ENCODE measurements around the gene CBLN3.

The CBLN3 gene

GRCh38 chr14:24422694-24423601 is 6.5 kb downstream of the CBLN3 start:
- no peak for DNase-seq

GRCh38 chr14:24422261-24422660 is 7.2 kb downstream of the CBLN3 start:
- DNase-seq = no peak

- no peak for DNase-seq
Measured at GRCh38 chr14:24418492-24418873, 11.0 kb downstream of the CBLN3 start.

- no peak for DNase-seq
Measured at GRCh38 chr14:24417832-24418491, 11.5 kb downstream of the CBLN3 start.

- DNase-seq = no peak
Measured at GRCh38 chr14:24416932-24417619, 12.4 kb downstream of the CBLN3 start.

- DNase-seq = no peak
Measured at GRCh38 chr14:24416254-24416931, 13.1 kb downstream of the CBLN3 start.

GRCh38 chr14:24415421-24416253 is 13.8 kb downstream of the CBLN3 start:
- DNase-seq = no peak

- no peak for DNase-seq
Measured at GRCh38 chr14:24414732-24415420, 14.6 kb downstream of the CBLN3 start.

- no peak for DNase-seq
Measured at GRCh38 chr14:24414077-24414476, 15.4 kb downstream of the CBLN3 start.

GRCh38 chr14:24411443-24412389 is 17.8 kb downstream of the CBLN3 start:
- DNase-seq = peak; percentile 63

GRCh38 chr14:24409956-24410355 is 19.5 kb downstream of the CBLN3 start:
- DNase-seq = no peak

- no peak for DNase-seq
Measured at GRCh38 chr14:24409192-24409591, 20.3 kb downstream of the CBLN3 start.

- no peak for DNase-seq
Measured at GRCh38 chr14:24408764-24409163, 20.7 kb downstream of the CBLN3 start.

GRCh38 chr14:24407608-24408325 is 21.7 kb downstream of the CBLN3 start:
- DNase-seq = no peak

- DNase-seq = no peak
Measured at GRCh38 chr14:24406416-24406815, 23.1 kb downstream of the CBLN3 start.

GRCh38 chr14:24404814-24405213 is 24.7 kb downstream of the CBLN3 start:
- no peak for DNase-seq

- DNase-seq = no peak
Measured at GRCh38 chr14:24403294-24403998, 26.0 kb downstream of the CBLN3 start.

GRCh38 chr14:24401810-24402702 is 27.4 kb downstream of the CBLN3 start:
- no peak for DNase-seq

Measured in NCI-H69 (cell line).